Activated T-cell treated with anti-CD3 and anti-CD28 coated beads for 1 hour (primary cell): ENCODE measurements around the gene COL4A2.

Experiments
- DNase-seq: peaks from one replicate; pipeline ENCODE4 v3.0.0-alpha.2; 2020; ENCODE audit warnings: low read depth

The COL4A2 gene

GRCh38 chr13:110354715-110355473 lies 47.8 kb downstream of the COL4A2 start:
- no peak for DNase-seq

- DNase-seq = no peak
Measured at GRCh38 chr13:110356362-110356761, 49.3 kb downstream of the COL4A2 start.

DNA sequence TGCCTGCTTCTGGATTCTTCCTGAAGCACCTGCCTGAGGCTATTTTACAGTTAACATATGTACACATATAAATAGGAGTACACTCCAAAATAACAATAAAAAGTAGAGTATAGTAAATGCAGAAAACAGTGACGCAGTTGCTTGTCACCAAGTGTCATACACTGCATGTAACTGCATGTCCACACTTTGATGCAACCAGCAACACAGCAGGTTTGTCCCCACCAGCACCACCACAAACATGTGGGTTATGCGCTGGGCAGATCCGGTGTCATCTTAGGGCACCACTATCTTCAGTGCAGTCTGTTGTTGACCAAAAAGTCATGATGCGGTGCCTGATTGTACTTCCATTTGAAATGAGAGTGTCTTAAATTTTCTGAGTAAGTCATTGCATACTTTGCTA lies 51.3 kb downstream of the COL4A2 start:
- DNase-seq = no peak

GRCh38 chr13:110359840-110360301 lies 52.8 kb downstream of the COL4A2 start:
- DNase-seq = no peak

GRCh38 chr13:110360598-110360997 lies 53.5 kb downstream of the COL4A2 start:
- no peak for DNase-seq

- no peak for DNase-seq
Measured at GRCh38 chr13:110361365-110361911, 54.4 kb downstream of the COL4A2 start.

DNA sequence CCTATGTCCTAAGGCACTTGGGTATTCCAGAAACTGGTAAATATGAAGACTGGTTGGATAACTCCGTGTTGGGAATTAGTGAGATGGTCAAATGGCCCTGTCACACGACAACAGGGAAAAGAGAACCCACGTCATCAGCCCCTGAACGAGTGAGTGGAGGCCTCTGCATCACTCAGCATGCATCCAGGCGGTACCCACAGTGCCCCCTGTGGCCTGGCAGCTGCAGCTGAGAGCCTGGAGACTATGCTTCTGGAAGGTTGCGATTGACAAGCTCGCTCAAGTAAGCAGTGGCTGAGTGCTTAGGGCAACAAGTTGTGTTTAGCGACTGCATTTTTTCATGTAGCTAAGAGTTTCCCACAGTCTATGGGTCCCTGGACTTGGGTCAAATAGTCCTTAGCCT lies 55.9 kb downstream of the COL4A2 start:
- no peak for DNase-seq

GRCh38 chr13:110364081-110364480 lies 57.0 kb downstream of the COL4A2 start:
- DNase-seq = no peak

DNA sequence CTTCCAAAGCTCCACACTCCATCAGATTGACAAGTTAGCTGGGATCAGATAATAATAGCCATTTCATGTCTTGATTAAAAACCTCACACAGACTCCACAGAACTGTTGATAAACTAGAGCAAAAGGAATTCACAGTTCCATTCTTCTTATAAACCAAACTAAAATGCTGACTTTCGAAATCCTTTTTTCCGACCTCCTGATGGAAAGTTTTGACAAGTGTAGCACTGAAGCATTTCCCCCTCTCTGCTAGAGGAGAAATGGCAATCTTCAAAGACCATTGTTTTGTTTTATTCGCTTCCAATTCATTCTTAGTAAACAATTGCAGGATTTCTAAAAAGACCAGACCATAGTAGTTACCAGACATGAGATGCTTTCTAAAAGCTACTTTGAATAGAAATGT lies 58.8 kb downstream of the COL4A2 start:
- no peak for DNase-seq

- DNase-seq = no peak
Measured at GRCh38 chr13:110366733-110367132, 59.6 kb downstream of the COL4A2 start.

GRCh38 chr13:110367620-110368019 lies 60.5 kb downstream of the COL4A2 start:
- DNase-seq = no peak

GRCh38 chr13:110368408-110368807 lies 61.3 kb downstream of the COL4A2 start:
- DNase-seq = no peak

DNA sequence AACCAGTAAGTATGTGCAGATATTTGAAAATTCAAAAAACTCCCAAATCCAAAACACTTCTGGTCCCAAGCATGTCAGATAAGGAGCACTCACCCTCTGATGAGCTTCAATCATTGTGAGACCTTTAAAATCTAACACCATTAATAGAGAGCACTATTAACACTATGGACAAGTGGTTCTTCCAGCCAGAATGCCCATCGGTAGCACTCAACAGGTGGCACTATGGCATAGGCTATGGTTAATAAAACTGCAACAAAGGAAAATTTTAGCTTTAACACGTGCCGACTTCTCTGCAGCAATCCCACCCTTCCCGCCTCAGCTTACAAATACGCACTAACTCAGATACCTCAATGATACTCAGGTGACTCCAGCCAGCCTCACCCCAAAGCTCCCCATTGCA lies 62.3 kb downstream of the COL4A2 start:
- no peak for DNase-seq

DNA sequence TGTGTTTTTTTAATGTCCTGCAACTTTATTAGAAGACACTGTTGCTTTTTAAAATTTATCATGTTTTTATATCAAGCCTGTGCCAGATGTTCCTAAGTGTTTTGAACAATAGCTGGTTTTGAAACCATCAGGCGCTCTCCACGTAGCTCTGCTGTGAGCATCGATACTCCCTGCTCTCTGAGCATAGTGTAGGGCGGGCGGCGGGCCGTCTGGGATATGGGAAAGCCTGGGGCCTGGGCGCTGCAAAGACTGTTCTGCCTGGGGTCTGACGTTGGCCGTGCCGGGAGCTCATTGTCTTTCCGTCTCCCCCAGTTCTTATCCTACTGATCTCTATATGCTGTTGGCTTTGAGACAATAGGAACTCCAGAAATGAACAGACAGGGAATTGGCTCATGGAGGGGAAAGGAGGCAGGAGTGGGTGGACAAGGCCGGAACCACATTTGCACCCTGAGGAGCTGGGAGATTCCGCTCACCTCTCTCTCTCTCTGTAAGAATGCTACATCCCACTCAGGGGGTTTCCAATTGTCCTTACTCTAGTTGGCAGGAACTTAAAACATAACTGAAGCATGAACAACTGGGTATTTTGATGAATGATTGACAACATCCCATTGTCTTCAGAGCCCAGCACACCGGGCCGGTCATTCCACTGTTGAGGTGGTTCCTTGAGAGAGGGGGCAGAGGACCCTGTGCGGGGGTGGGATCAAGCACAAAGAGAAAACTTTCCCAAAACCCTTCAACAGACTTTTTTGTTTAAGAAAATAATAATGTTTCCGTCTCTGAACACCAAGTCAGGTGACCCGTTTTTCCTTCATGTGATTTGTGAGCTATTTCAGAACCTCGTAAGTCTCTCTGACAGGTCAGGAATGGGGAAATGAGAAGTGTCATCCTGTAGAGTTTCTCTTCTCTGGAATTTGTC lies 64.7 kb downstream of the COL4A2 start:
- no peak for DNase-seq

- DNase-seq = no peak
Measured at GRCh38 chr13:110372676-110373075, 65.6 kb downstream of the COL4A2 start.

DNA sequence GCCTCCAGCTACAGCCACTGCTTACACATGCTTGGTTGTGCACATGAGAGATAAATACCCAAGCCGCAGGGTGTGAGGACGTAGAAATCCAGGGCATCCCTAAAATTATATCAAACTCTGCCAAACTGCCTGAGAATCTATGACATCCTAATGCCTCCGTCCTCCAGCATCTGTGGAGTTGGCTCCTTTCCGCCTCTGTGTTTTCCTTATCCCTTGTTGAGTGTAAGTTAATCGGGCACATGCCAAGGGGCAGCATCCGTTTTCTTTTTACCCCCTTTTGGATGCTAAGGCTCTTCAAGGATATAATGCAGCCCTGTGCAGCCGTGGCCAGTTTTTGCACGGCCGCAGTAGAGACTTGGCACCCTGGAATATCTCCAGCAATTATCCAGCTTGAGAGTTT lies 66.5 kb downstream of the COL4A2 start:
- DNase-seq = no peak

GRCh38 chr13:110374431-110375370 lies 67.6 kb downstream of the COL4A2 start:
- no peak for DNase-seq

GRCh38 chr13:110376120-110376519 lies 69.0 kb downstream of the COL4A2 start:
- DNase-seq = no peak

- no peak for DNase-seq
Measured at GRCh38 chr13:110377178-110377825, 70.2 kb downstream of the COL4A2 start.

DNA sequence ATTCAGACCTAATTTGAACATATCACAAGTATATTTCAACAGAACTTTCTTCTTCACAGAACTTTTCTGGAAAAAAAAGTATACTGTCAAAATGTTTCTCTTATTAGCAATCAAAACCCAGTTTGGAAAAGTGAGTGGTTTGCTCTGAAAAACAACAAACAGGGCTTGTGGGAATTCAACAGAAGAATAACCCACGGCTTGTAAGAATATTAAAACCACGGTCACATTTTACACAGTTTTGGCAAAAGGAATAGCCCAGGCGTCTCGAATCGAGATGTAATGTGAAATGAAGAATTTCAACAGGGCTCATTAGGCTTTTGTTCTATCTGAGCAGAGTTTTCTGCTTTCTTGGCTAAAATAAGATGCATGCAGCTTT lies 70.7 kb downstream of the COL4A2 start:
- DNase-seq = no peak

DNA sequence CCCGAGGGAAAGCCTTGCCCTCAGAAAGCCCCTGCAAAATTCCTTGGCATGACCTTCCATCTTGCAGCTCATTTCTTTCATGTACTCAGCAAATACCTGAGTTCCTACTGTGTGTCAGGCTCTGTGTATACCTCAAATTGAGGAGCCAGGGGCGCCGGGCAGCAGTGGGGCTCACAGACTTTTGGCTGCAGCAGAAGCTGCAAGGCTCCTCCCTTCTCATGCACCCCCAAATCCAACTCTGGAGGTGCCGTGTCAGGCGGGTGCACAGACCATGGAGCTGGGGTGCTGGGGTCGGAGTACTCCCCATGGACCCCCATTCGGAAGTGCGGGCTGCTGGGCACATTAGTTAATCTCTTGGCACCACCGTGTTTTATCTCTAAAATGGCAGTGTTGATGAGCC lies 72.3 kb downstream of the COL4A2 start:
- no peak for DNase-seq
